ENCODE data around the gene CEP63. TPM values are rescaled to one million over a fixed set of nuclear protein-coding genes. Genes with fewer than 3 reads are reported as not detected.
"Not testable (repeated sequence)": the region's sequence is repeated elsewhere in the genome, so short reads cannot be mapped to it uniquely, and the experiment has no call there.

CEP63 gene
- total RNA-seq, 1 donor from 2014 or later: 22.1 TPM

- Histone ChIP-seq H3K4me1 (no peaks in the 10 kb centered on the region), H3K9me3 (no peaks in the 10 kb centered on the region), H3K36me3 (peaks cover 14% of the 10 kb centered on the region), H3K27me3 (no peaks in the 10 kb centered on the region), H3K4me3 (no peak overlapping the region), H3K27ac (no peak overlapping the region)
- DNase-seq (no peak), ATAC-seq (no peak)
- intact Hi-C loops (cut with DNase I): no loop called here
- no peak for TF ChIP-seq CTCF (IDR thresholded peaks at IDR 0.05)
Measured at GRCh38 chr3:134562055-134562454, 76.2 kb downstream of the CEP63 start.

GRCh38 chr3:134563601-134564000 lies 77.7 kb downstream of the CEP63 start:
- no peak for DNase-seq
- Histone ChIP-seq H3K9me3 (no peaks in the 10 kb centered on the region), H3K4me3 (no peak overlapping the region), H3K36me3 (peaks cover 14% of the 10 kb centered on the region), H3K4me1 (no peaks in the 10 kb centered on the region), H3K27ac (no peak overlapping the region), H3K27me3 (no peaks in the 10 kb centered on the region)
- no peak for ATAC-seq
- intact Hi-C loops (cut with DNase I): no loop called here
- TF ChIP-seq CTCF (IDR thresholded peaks at IDR 0.05): no peak

GRCh38 chr3:134564991-134565390 lies 79.1 kb downstream of the CEP63 start:
- no peaks in the 10 kb centered on the region for H3K27me3 ChIP-seq
- peaks cover 2% of the 10 kb centered on the region for H3K36me3 ChIP-seq
- H3K9me3 ChIP-seq: no peaks in the 10 kb centered on the region
- no peak for TF ChIP-seq CTCF (IDR thresholded peaks at IDR 0.05)
- H3K27ac ChIP-seq: no peak overlapping the region
- no peaks in the 10 kb centered on the region for H3K4me1 ChIP-seq
- intact Hi-C loops (cut with DNase I): no loop called here
- H3K4me3 ChIP-seq: no peak overlapping the region
- no peak for DNase-seq
- no peak for ATAC-seq

GRCh38 chr3:134567605-134568004 lies 81.7 kb downstream of the CEP63 start:
- Histone ChIP-seq H3K27ac (no peak overlapping the region), H3K27me3 (no peaks in the 10 kb centered on the region), H3K4me1 (no peaks in the 10 kb centered on the region), H3K36me3 (no peaks in the 10 kb centered on the region), H3K4me3 (no peak overlapping the region), H3K9me3 (no peaks in the 10 kb centered on the region)
- ATAC-seq (no peak), DNase-seq (no peak)
- no peak for TF ChIP-seq CTCF (IDR thresholded peaks at IDR 0.05)
- intact Hi-C loops (cut with DNase I): no loop called here

DNA sequence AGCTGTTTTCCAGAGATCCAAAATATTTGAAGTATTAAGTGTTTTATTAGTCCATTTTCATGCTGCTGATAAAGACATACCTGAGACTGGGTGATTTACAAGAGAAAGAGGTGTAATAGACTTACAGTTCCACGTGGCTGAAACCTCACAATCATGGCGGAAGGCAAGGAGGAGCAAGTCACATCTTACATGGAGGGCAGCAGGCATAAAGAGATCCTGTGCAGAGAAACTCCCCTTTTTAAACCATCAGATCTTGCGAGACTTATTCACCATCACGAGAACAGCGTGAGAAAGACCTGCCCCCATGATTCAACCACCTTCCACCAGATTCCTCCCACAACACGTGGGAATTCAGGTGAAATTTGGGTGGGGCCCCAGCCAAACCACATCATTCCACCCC lies 82.9 kb downstream of the CEP63 start:
- no peak for DNase-seq

GRCh38 chr3:134569899-134570298 lies 84.0 kb downstream of the CEP63 start:
- intact Hi-C loops (cut with DNase I); ATAC-seq; H3K27ac ChIP-seq: not testable (repeated sequence)

More for the DNA sequence above, 82.9 kb downstream of the CEP63 start:
- intact Hi-C loops (cut with DNase I): no loop called here
- ATAC-seq: no peak
- no peaks in the 10 kb centered on the region for H3K9me3 ChIP-seq
- H3K4me1 ChIP-seq: no peaks in the 10 kb centered on the region
- no peak for TF ChIP-seq CTCF (IDR thresholded peaks at IDR 0.05)
- H3K27me3 ChIP-seq: no peaks in the 10 kb centered on the region
- no peak overlapping the region for H3K27ac ChIP-seq
- no peaks in the 10 kb centered on the region for H3K36me3 ChIP-seq
- H3K4me3 ChIP-seq: no peak overlapping the region

More at GRCh38 chr3:134569899-134570298, 84.0 kb downstream of the CEP63 start:
- H3K27me3 ChIP-seq, H3K36me3 ChIP-seq, H3K9me3 ChIP-seq, H3K4me1 ChIP-seq, H3K4me3 ChIP-seq, DNase-seq: not testable (repeated sequence)

Data from upper lobe of right lung (tissue), 1 donor.